Suprapubic skin (tissue), 4 donors: ENCODE data around the gene ZNF774.

ENCODE experiments used
- CTCF ChIP-seq, 2 donors: fragments of 200-600 bp in 1 of 2; fragments of 450-650 bp in 1 of 2; sonication (generic) in 1 of 2; IDR thresholded peaks; one replicate each; pipeline ENCODE4 v1.5.1; 2016 to 2019; ENCODE audit warnings: antibody characterized with exemption in 2 of 2, mild to moderate bottlenecking in 1 of 2, moderate library complexity in 1 of 2
- EP300 ChIP-seq: sonication (generic); formaldehyde crosslinking; IDR thresholded peaks from one replicate; pipeline ENCODE4 v1.6.1; 2017; ENCODE audit warnings: antibody characterized with exemption
- POLR2A ChIP-seq, 2 donors: fragments of 450-650 bp; IDR thresholded peaks; one replicate each; pipeline ENCODE4 v1.6.1; 2017; ENCODE audit warnings: antibody characterized with exemption in 2 of 2, mild to moderate bottlenecking in 2 of 2, moderate library complexity in 2 of 2
- POLR2AphosphoS5 ChIP-seq, 3 donors: sonication (generic); formaldehyde crosslinking; IDR thresholded peaks; one replicate each; pipeline ENCODE4 v1.6.1; 2017; ENCODE audit warnings: antibody characterized with exemption in 3 of 3

- no peak for TF ChIP-seq CTCF (IDR thresholded peaks at IDR 0.05)
- TF ChIP-seq POLR2AphosphoS5 (IDR thresholded peaks at IDR 0.05) = no peak
- no peak for TF ChIP-seq POLR2A (IDR thresholded peaks at IDR 0.05)
- no peak for TF ChIP-seq EP300
These were observed 42.0 kb downstream of the ZNF774 start for GRCh38 chr15:90394074-90394473.
